Measurements from ENCODE around the gene ILF3.

The ILF3 gene

DNA sequence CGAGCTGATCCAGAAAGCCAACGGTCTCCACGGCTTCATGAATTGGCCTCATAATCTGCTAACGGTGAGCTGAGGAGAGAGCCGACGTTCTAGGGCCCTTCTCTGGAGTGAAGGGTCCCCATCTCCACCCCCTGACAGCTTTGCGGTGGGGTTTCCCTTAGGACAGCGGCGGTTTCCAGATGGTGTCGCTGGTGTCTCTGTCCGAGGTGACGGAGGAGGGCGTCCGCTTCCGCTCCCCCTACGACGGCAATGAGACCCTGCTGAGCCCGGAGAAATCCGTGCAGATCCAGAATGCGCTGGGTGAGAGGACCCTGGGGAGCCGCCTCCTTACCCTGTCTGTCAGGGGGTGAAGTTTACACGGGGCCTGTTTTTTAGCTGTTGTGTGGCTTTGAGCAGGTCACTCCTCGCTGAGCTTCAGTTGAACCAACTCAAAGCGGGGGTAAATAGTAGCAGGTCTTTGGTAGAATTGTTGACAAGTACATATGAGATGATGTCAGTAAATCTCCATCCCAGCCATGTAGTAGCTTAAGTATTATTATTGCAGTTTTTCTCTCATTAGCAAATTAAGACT lies 47.9 kb downstream of the ILF3 start:
- DNase-seq, result no peak

DNA sequence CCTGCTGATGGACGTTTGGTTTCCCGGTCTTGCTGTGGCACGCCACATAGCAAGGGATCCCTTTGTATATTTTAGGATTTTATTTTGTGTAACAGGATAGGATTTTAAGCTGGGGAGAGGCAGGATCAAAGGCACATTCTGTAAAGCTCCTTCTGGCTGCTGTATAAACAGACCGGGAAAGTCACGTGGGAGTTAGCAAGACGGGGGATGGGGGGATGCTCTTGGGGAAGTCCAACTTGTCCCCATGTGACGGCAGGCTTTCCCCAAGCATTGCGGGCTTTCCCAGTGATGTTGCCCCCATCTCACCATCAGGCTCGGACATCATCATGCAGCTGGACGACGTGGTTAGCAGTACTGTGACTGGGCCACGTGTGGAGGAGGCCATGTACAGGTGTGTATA lies 52.8 kb downstream of the ILF3 start:
- no peak for DNase-seq

- DNase-seq, result no peak
Observed at GRCh38 chr19:10707440-10707839, 53.3 kb downstream of the ILF3 start.

- DNase-seq, result no peak
Observed at GRCh38 chr19:10708291-10708690, 54.1 kb downstream of the ILF3 start.

- no peak for DNase-seq
Observed at GRCh38 chr19:10712045-10712444, 57.9 kb downstream of the ILF3 start.

DNA sequence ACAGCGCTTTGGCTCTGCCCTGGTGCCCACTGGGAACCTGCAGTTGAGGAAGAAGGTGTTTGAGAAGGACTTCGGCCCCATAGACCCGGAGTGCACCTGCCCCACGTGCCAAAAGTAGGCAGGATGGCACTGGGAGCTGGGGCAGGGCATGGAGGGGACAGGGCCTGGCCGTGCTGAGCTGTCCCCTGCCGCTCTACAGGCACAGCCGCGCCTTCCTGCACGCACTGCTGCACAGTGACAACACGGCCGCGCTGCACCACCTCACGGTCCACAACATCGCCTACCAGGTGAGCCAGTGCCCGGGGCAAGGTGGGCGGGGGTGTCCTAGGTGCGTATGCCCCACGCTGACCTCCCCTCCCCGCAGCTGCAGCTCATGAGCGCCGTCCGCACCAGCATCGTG lies 58.6 kb downstream of the ILF3 start:
- DNase-seq, result no peak

DNA sequence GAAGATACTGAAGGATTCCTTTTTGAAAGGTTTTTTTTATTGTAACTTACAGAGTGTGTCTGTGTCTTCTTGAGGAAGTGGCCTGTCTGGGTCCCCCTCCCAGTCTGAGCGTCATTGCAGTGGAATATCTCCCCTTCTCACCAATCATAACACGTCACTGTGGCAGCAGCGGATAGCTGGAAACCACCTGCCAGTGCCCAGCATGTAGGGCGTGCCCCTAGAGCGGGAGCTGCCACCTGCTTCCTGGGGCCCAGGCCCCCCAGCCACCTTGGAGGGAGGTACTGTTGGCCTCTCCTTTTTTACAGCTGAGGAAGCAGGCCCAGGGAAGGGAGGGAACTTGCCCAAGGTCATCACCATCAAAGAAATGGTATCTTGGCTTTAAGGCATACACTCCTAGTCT lies 59.2 kb downstream of the ILF3 start:
- no peak for DNase-seq

DNA sequence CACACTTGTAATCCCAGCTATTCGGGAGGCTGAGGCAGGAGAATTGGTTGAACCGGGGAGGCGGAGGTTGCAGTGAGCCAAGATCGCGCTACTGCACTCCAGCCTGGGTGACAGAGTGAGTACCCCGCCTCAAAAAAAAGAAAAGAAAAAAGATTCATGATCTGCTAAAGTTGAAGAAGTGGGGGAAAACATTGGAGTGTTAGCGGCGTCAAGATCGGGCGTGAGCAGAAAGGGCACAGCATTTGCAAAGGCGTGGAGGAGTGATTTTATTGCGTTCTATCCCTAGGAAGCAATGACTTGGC lies 62.9 kb downstream of the ILF3 start:
- DNase-seq, result no peak

DNA sequence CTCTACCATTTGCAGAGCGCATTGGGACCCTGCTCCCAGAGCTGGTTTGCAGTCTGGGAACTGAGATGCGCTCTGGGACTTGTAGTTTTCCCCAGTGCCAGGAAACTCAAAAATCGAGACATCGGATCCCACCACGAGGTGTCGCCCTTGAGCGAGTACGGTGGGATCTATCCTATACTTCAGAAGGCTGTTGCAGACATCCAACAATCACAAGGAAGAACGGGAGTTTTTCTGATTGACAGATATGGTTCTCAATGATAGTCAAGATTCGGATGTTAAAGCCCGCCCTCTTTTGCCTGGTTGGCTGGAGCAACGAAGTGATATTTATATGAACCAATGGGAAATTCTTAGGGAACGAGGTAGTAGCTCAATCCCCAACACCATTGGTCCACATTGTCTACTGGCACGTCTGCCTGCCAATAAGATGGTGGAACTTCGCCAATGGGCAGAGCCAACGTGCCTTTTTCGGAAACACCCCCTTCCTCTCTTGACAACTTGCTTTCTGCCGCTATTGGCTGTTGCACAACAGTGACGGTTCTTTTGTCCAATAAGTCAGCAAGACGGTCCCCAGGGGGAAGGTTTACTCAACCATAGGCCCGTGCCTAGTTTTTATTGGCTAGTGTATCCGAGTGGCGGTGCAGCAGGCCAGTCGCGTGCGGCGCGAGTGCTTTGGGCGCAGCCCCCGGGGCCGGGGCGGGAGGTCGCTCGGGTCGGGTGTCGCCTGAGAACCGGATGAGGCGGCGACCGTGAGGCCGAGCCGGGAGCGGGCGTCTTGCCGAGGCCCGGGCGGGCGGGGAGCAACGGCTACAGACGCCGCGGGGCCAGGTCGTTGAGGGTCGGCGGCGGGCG lies 63.4 kb downstream of the ILF3 start, which contains the start of gene DNM2:
Gene DNM2 (plus strand): TSS at position 724 of the 849 bp plus-strand sequence. CDS start 164 bp downstream, outside the sequence.
- peak; percentile 94 for DNase-seq

GRCh38 chr19:10718205-10719196 lies 64.4 kb downstream of the ILF3 start:
- peak; percentile 31 for DNase-seq

- DNase-seq, result no peak
Observed at GRCh38 chr19:10719466-10719961, 65.4 kb downstream of the ILF3 start.

- no peak for DNase-seq
Observed at GRCh38 chr19:10720607-10721125, 66.5 kb downstream of the ILF3 start.

DNA sequence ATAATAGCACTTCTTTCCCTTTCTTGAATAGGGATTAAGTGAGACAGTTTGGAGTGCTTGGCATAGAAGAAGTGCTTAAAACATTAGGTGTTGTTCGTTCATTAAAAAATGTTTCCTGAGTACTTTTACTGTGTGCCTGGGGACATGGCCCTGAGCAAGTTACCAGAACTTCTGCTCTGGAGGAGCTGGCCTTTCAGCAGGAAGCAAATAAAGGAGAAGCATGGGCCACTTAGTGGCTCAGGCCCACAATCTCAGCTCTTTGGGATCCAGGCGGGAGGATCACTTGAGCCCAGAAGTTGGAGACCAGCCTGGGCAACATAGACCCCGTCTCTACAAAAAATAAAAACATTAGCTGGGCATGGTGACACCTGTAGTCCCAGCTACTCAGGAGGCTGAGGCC lies 69.4 kb downstream of the ILF3 start:
- no peak for DNase-seq

- no peak for DNase-seq
Observed at GRCh38 chr19:10724573-10725071, 70.5 kb downstream of the ILF3 start.

GRCh38 chr19:10725415-10725814 lies 71.3 kb downstream of the ILF3 start:
- DNase-seq, result no peak

- DNase-seq, result no peak
Observed at GRCh38 chr19:10726268-10726667, 72.1 kb downstream of the ILF3 start.

DNA sequence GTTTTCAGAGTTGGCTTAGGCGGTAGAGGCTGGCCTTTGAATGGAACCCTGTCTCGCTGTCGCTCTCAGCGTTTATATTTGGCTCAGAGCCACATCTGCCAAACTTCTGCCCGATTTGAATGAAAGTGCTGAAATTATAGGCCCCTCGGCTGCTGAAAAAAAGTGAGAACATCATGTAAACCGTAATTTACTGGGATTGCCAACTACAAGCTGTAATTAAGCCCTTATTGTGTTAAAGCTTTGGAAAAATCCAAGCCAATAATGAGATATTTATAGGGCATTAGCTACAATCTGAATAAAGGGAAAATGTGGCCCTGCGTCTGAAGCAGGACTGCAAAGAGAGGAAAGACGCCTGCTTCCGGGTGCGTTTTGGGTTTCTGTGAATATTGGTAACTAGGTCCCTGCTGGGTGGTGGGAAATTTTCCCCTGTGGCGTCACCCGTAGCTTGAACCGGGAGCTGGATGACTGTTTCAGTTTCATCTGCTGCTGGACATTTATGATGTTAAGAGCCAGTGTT lies 73.6 kb downstream of the ILF3 start:
- DNase-seq, result no peak

DNA sequence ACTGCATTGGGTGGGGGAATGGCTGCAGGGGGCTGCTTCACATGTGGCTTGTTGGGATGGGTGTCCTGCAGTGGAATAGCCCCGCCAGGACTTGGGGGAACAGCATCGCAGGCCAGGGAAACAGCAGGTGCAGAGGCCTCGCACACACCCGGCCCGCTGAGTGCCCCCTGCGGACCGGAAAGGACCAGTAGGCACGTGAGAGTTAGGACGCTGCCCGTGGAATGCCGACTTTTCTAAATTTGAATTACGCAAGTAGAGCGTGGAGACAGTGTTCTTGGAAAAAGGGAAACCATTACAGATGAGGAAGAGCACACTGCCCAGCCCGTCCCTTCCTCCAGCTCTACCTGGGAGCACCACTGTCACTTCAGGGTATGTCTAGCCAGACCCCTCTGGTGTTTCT lies 75.3 kb downstream of the ILF3 start:
- no peak for DNase-seq

DNA sequence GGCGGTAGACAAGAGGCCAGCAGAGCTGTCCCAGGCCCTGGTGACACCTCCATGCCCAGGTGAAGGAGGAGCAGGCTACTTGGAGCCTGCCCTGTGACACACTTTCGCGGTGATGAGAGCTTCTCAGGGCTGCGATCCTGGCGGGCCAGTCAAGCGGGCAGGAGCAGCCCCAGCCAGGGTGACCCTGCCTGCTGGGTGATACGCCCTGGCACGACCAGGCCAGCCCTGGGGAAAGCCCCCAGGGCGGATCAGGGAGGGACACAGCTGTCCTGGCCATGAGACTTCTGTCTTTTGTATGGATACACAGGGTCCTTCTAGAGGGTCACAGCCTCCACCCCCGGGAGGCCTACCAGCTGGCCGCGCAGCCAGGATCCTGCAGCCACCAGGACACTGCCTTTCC lies 76.8 kb downstream of the ILF3 start:
- DNase-seq, result no peak

DNA sequence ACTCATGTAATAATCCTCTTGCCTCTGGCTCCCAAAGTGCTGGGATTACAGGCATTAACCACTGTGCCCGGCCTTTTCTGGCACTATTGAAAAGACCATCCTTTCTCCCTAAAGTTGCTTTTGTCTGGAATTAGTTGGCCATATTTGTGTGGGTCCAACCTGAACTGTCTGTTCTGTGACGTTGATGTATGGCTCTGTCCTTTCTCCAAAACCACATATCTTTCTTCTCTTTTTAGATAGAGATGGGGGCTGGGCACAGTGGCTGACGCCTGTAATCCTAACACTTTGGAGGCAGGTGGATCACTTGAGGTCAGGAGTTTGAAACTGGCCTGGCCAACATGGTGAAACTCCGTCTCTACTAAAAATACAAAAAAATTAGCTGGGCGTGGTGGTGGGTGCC lies 81.6 kb downstream of the ILF3 start:
- DNase-seq, result no peak

GRCh38 chr19:10736189-10736588 lies 82.0 kb downstream of the ILF3 start:
- no peak for DNase-seq

GRCh38 chr19:10736916-10737551 lies 82.9 kb downstream of the ILF3 start:
- DNase-seq, result no peak
